ENCODE data around the gene JPH3. TPM values are rescaled to one million over a fixed set of nuclear protein-coding genes. Genes with fewer than 3 reads are reported as not detected.
"Not testable (repeated sequence)": the region's sequence is repeated elsewhere in the genome, so short reads cannot be mapped to it uniquely, and the experiment has no call there.

Gene JPH3
- total RNA-seq, 4 donors from 2014 or later: not detected

DNA sequence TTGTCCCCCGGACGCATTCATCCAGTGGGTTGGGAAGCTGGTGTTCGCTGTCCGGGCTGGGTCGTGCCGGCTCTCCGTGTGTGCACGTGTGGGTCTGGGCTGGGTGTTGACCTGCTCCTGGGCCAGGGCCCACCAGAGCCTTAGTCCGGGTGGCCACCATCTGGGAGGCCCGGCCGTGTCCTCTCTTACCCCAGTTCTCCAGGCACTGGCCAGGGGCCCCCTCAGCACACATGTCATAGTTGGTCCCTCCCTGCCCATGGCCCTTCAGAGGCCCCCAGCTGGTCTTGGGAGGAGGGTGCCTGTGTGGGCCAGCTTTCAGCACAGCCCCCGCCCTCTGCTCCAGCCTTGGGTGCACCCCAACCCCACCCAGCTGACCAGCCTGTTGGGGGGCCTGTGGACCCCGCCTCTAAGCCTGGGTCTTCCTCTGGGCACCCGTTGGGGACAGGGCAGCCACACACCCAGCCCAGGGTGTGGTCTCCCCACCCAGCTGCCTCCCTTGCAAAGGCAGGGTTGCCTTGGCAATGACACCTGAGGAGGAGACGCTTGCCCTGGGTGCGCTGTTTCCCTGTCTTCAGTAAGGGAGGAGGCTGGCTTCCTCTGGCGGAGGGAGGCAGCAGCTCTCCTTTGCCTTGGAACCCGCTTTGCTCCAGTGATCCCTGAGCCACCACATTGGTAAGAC is 77.4 kb downstream of the JPH3 start:
- Histone ChIP-seq H3K9me3 (no peaks in the 10 kb centered on the region), H3K27ac (no peak overlapping the region), H3K4me3 (no peak overlapping the region), H3K36me3 (no peaks in the 10 kb centered on the region), H3K27me3 (peaks cover 15 to 40% (median 29%) of the 10 kb centered on the region in 3 donors), H3K4me1 (no peaks in the 10 kb centered on the region)
- intact Hi-C loops (cut with DNase I; ENCODE audit: low total_unique reads) (no loop called here), in situ Hi-C loops (cut with MboI; ENCODE audit: low sequenced_read_pairs in 4 of 4) (no loop called here)
- TF ChIP-seq POLR2A (IDR thresholded peaks at IDR 0.05) (no peak), CTCF (IDR thresholded peaks at IDR 0.05 in 4 of 5, conservative IDR thresholded peaks at IDR 0.05 in 1 of 5) (no peak)
- ATAC-seq (no peak), DNase-seq (no peak)

GRCh38 chr16:87680272-87680644 is 78.0 kb downstream of the JPH3 start:
- Histone ChIP-seq H3K4me1 (no peaks in the 10 kb centered on the region), H3K27me3 (peaks cover 18 to 43% (median 31%) of the 10 kb centered on the region in 3 donors), H3K4me3 (no peak overlapping the region), H3K9me3 (no peaks in the 10 kb centered on the region), H3K27ac (no peak overlapping the region), H3K36me3 (no peaks in the 10 kb centered on the region)
- no peak for DNase-seq
- ATAC-seq: no peak
- TF ChIP-seq CTCF (IDR thresholded peaks at IDR 0.05 in 4 of 5, conservative IDR thresholded peaks at IDR 0.05 in 1 of 5) (no peak), POLR2A (IDR thresholded peaks at IDR 0.05) (no peak)
- in situ Hi-C loops (cut with MboI; ENCODE audit: low sequenced_read_pairs in 4 of 4): no loop called here
- intact Hi-C loops (cut with DNase I; ENCODE audit: low total_unique reads): no loop called here

- H3K36me3 ChIP-seq; DNase-seq; H3K9me3 ChIP-seq; H3K4me3 ChIP-seq; ATAC-seq; H3K4me1 ChIP-seq; in situ Hi-C loops (cut with MboI; ENCODE audit: low sequenced_read_pairs in 4 of 4); intact Hi-C loops (cut with DNase I; ENCODE audit: low total_unique reads); H3K27ac ChIP-seq: not testable (repeated sequence)
- H3K27me3 ChIP-seq: peaks cover 23 to 50% (median 32%) of the 10 kb centered on the region in 3 donors
Observed at GRCh38 chr16:87681051-87681602, 78.8 kb downstream of the JPH3 start.

- peaks cover 31 to 57% (median 32%) of the 10 kb centered on the region in 3 donors for H3K27me3 ChIP-seq
Observed at GRCh38 chr16:87681981-87682570, 79.8 kb downstream of the JPH3 start.

More at GRCh38 chr16:87681981-87682570, 79.8 kb downstream of the JPH3 start:
- no peaks in the 10 kb centered on the region for H3K9me3 ChIP-seq
- no peak for DNase-seq
- in situ Hi-C loops (cut with MboI; ENCODE audit: low sequenced_read_pairs in 4 of 4): no loop called here
- H3K4me3 ChIP-seq: no peak overlapping the region
- H3K4me1 ChIP-seq: no peaks in the 10 kb centered on the region
- H3K27ac ChIP-seq: no peak overlapping the region
- no peaks in the 10 kb centered on the region for H3K36me3 ChIP-seq
- TF ChIP-seq POLR2A (IDR thresholded peaks at IDR 0.05): no peak
- no peak for TF ChIP-seq CTCF (IDR thresholded peaks at IDR 0.05 in 4 of 5, conservative IDR thresholded peaks at IDR 0.05 in 1 of 5)
- ATAC-seq: no peak
- intact Hi-C loops (cut with DNase I; ENCODE audit: low total_unique reads): no loop called here
